ENCODE data around the gene ADAMTS2. TPM values are rescaled to one million over a fixed set of nuclear protein-coding genes. Genes with fewer than 3 reads are reported as not detected.

Gene ADAMTS2
- total RNA-seq, 1 donor from 2014 or later, result 23.5 TPM

GRCh38 chr5:179119415-179120170, 225.7 kb downstream of the ADAMTS2 start:
- DNase-seq, result no peak
- H3K27me3 Mint-ChIP-seq (ENCODE audit: unreplicated experiment), result peaks cover 6% of the 10 kb centered on the region
- TF ChIP-seq, protein P1, sequence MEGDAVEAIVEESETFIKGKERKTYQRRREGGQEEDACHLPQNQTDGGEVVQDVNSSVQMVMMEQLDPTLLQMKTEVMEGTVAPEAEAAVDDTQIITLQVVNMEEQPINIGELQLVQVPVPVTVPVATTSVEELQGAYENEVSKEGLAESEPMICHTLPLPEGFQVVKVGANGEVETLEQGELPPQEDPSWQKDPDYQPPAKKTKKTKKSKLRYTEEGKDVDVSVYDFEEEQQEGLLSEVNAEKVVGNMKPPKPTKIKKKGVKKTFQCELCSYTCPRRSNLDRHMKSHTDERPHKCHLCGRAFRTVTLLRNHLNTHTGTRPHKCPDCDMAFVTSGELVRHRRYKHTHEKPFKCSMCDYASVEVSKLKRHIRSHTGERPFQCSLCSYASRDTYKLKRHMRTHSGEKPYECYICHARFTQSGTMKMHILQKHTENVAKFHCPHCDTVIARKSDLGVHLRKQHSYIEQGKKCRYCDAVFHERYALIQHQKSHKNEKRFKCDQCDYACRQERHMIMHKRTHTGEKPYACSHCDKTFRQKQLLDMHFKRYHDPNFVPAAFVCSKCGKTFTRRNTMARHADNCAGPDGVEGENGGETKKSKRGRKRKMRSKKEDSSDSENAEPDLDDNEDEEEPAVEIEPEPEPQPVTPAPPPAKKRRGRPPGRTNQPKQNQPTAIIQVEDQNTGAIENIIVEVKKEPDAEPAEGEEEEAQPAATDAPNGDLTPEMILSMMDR (IDR thresholded peaks at IDR 0.05; ENCODE audit: partially characterized antibody, unreplicated experiment), result no peak
- no peaks in the 10 kb centered on the region for H3K4me1 Mint-ChIP-seq (ENCODE audit: low read depth, unreplicated experiment)
- H3K9me3 Mint-ChIP-seq (ENCODE audit: unreplicated experiment), result peaks cover 10% of the 10 kb centered on the region
- H3K4me3 Mint-ChIP-seq (ENCODE audit: unreplicated experiment), result no peak overlapping the region
- peaks cover 17% of the 10 kb centered on the region for H3K36me3 Mint-ChIP-seq (ENCODE audit: unreplicated experiment)
- no peak overlapping the region for H3K27ac Mint-ChIP-seq (ENCODE audit: unreplicated experiment)

DNA sequence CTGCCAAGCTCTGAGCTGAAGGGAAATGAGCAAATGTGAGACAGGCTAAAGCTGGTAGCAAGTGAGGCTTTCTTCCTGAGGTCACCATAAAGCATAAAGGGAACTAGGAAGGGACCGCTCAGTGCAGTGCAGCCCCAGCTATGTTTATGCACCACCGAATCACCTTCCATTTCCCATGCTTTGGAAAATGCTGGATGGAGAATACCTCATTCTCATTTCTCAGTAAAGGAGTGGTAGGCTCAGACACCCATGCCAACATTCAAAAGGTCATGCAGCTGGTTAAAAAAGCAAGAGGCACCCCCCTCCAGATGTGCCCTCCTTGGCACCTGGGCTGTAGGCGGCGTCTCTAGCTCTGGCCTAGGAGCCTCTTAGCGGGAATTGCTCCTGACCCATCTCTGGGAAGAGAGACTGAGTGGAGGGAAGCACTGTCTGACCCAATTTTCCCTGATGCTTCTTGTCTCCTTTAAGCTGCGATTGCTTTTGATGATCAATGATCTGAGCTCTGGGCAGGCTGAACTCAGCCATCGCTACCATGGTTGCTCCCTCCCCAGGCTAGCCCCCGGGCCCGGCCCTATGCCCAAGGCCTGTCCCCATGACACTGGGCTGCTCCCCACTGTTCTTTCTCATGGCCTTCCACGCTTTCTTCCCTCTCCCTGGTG, 226.4 kb downstream of the ADAMTS2 start:
- Mint-ChIP-seq H3K27ac (ENCODE audit: unreplicated experiment) (no peak overlapping the region), H3K4me1 (ENCODE audit: low read depth, unreplicated experiment) (no peaks in the 10 kb centered on the region), H3K4me3 (ENCODE audit: unreplicated experiment) (no peak overlapping the region), H3K9me3 (ENCODE audit: unreplicated experiment) (peaks cover 13% of the 10 kb centered on the region), H3K36me3 (ENCODE audit: unreplicated experiment) (peaks cover 22% of the 10 kb centered on the region), H3K27me3 (ENCODE audit: unreplicated experiment) (peaks cover 6% of the 10 kb centered on the region)
- TF ChIP-seq, protein P1 (IDR thresholded peaks at IDR 0.05; ENCODE audit: partially characterized antibody, unreplicated experiment), result no peak
- DNase-seq, result no peak

DNA sequence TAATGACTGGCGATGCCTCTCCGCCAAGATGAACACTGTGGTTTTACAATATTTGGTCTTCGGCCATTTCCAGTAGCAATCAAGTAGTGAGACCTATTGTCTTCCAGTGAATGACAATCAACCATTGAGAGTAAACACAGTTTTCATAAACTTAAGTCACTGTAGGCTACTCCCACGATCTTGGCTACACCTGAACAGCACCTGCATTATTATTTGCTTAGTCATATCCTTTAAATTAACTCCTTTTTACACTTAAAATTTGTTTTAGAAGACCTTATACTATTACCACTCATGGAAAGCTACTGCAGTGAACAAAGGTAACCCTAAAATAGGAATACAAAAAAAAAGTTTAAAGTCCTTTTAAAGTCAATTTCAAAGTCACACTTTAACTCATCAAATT, 226.9 kb downstream of the ADAMTS2 start:
- Mint-ChIP-seq H3K36me3 (ENCODE audit: unreplicated experiment) (peaks cover 28% of the 10 kb centered on the region), H3K27me3 (ENCODE audit: unreplicated experiment) (peaks cover 10% of the 10 kb centered on the region), H3K4me1 (ENCODE audit: low read depth, unreplicated experiment) (no peaks in the 10 kb centered on the region), H3K27ac (ENCODE audit: unreplicated experiment) (no peak overlapping the region), H3K4me3 (ENCODE audit: unreplicated experiment) (no peak overlapping the region), H3K9me3 (ENCODE audit: unreplicated experiment) (peaks cover 13% of the 10 kb centered on the region)
- no peak for DNase-seq
- TF ChIP-seq, protein P1 (IDR thresholded peaks at IDR 0.05; ENCODE audit: partially characterized antibody, unreplicated experiment), result no peak

DNA sequence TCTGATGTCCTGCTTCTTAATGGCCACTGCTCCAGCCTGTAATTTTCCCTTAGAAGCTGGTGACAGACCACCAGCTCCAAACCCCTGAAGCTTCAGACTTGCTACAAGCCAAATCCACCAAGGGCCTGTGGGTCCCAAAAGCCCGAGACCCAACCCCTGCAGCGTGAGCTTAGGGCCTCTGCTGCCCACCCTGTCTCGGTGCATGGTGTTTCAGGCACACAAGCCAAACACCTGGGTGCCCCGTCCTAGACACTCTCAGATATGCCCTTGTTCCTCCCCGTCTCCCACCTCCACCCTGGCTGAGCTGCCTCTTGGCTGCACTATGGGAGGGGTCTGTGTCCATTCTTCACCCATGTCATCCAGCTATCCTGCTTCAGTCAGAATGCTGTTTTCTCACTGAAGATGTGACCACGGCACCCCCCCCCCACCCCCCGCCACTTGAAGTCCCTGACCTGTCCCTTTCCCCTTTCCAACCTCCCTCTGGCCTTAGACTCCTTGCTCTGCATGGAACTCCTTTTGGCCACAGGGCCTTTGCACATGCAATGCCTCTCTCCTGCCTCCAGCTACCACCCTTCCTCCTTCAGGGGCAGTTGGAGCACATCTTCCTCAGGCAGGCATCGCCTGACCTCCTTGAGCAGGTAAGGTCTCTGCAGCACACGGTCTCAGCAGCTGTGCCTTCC, 229.3 kb downstream of the ADAMTS2 start:
- Mint-ChIP-seq H3K9me3 (ENCODE audit: unreplicated experiment) (peaks cover 13% of the 10 kb centered on the region), H3K27me3 (ENCODE audit: unreplicated experiment) (peaks cover 15% of the 10 kb centered on the region), H3K4me1 (ENCODE audit: low read depth, unreplicated experiment) (no peaks in the 10 kb centered on the region), H3K4me3 (ENCODE audit: unreplicated experiment) (no peak overlapping the region), H3K36me3 (ENCODE audit: unreplicated experiment) (peaks cover 28% of the 10 kb centered on the region), H3K27ac (ENCODE audit: unreplicated experiment) (no peak overlapping the region)
- TF ChIP-seq, protein P1 (IDR thresholded peaks at IDR 0.05; ENCODE audit: partially characterized antibody, unreplicated experiment), result no peak
- DNase-seq, result no peak

Measured in glutamatergic neuron (in vitro differentiated cells).